Stimulated activated CD4-positive, alpha-beta T cell treated with anti-CD3 and anti-CD28 coated beads, TNF-alpha, amount 100 ng/mL, for 1 hour (primary cell): Measurements from ENCODE around the gene KRTAP4-11.
"Not testable (repeated sequence)": the region's sequence is repeated elsewhere in the genome, so short reads cannot be mapped to it uniquely, and the experiment has no call there.

ENCODE experiments used
- DNase-seq, 3 donors: peaks; one replicate each; pipeline ENCODE4 v3.0.0-alpha.2; 2020; ENCODE audit warnings: low read depth in 3 of 3, low spot score in 1 of 3

KRTAP4-11 gene

DNA sequence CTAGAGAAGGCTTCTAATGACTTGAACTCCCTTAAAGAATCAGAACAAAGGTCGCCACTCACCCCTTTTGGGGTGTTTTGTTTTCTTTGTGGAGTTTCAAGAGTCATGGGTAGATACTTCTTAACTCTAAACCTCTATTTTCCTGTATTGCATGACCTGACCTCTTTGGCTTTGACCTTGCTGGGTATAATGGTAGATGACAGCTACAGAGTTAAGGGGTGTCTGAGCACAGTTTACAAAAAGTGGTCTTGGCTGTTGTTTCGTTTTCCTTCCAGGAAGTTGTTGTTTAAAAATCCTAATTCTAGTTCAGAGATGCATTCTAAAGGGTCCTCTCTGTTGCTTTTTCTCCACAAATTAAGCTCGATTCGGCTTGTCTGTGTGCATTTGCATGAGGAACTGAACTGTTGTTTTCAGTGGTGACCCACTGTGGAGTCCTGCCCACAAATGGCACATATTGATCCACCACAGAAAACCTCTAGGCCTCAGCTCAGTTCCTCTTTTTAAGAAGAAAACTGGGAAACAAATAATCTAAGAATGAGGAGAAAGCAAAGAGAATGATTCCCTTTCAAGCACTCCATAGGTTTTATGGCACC, 29.3 kb downstream of the KRTAP4-11 start:
- DNase-seq: not testable (repeated sequence)

DNA sequence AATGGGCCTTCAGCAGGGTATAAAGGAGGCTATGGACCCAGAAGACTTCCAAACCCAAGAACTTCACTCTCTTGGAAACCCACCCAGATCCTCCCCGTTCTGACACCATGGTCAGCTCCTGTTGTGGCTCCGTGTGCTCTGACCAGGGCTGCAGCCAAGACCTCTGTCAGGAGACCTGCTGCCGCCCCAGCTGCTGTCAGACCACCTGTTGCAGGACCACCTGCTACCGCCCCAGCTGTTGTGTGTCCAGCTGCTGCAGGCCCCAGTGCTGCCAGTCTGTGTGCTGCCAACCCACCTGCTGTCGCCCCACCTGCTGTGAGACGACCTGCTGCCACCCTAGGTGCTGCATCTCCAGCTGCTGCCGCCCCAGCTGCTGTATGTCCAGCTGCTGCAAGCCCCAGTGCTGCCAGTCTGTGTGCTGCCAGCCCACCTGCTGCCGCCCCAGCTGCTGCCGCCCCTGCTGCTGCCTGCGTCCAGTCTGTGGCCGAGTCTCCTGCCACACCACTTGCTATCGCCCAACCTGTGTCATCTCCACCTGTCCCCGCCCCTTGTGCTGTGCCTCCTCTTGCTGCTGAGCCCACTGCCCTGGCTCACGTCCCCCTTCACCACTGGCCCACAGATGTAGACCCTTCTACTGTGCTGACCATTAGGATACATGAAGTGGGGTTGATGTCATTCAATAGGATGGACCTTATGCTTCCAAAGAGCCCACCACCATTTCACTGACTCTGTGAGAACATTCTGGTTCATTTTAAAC, 33.9 kb downstream of the KRTAP4-11 start, which contains the start of gene KRTAP4-7:
Gene KRTAP4-7 (plus strand): TSS at position 51 of the 757 bp plus-strand sequence. CDS start 57 bp downstream, at position 108.
- not testable (repeated sequence) for DNase-seq

DNA sequence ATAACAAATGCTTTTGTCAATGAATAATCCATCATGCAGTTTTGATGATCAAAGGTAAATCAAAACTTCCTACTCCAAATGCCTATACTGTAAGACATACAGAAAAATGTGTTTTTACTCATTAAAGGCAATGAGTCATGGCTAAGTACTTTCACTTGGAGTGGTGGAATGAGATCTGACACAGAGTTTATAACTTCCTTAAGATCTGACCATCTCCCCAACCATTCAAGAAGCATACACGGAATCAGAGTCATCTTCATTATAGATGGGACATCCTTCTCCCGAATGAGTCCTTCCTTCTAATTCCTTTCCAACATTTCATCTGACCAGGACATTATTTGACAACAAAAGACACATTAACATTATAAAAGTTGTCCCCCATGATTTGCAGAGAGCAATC, 34.7 kb downstream of the KRTAP4-11 start:
- DNase-seq: not testable (repeated sequence)

DNA sequence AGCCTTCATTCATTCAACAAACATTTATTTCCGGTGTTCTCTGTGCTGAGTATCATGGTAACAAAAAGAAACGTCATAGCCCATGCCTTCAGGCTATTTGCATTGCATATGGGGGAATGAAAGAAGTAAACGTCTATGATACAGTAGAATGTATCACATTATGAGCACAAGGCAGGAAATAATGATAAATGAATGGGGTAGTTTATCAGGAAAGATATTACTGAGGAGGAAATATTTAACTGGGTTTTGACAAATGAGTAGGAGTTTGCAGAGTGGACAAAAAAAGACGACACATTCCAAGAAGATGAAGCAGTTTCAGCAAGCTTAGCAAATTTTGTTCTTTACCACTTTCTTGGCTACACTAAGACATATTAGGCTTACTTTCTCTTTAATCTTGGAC, 35.5 kb downstream of the KRTAP4-11 start:
- DNase-seq: no peak

DNA sequence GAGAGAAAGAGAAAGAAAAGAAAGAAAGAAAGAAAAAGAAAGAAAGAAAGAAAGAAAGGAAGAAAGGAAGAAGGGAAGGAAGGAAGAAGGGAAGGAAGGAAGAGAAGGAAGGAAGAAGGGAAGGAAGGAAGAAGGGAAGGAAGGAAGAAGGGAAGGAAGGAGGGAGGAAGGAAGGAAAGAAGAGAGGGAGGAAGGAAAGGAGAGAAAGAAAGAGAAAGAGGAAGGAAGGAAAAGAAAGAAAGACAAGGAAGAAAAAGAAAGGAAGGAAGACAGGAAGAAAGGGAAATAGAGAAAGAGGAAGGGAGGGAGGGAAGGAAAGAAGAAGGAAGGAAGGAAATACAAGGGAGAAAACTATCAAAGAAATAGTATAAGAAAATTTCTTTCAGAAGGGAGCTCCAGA, 41.4 kb downstream of the KRTAP4-11 start:
- no peak for DNase-seq

DNA sequence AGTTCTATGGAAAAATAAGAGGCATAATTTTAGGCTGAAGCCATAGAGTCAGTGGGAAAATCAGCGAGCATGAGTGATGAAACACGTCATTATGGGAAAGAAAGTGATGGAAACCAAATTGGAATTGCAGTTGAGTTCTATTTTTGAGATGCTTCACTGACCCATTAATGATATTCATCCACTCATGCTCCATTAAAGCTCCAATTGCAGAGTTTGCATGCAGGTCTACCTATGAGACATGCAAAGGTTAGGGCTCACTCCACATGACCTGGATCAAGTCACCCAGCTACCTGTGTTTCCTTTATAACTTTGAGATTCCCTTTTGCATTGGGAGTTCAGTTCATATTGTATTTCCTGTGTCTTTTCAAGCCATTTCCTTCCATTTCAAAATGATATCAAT, 44.5 kb downstream of the KRTAP4-11 start:
- DNase-seq: no peak

DNA sequence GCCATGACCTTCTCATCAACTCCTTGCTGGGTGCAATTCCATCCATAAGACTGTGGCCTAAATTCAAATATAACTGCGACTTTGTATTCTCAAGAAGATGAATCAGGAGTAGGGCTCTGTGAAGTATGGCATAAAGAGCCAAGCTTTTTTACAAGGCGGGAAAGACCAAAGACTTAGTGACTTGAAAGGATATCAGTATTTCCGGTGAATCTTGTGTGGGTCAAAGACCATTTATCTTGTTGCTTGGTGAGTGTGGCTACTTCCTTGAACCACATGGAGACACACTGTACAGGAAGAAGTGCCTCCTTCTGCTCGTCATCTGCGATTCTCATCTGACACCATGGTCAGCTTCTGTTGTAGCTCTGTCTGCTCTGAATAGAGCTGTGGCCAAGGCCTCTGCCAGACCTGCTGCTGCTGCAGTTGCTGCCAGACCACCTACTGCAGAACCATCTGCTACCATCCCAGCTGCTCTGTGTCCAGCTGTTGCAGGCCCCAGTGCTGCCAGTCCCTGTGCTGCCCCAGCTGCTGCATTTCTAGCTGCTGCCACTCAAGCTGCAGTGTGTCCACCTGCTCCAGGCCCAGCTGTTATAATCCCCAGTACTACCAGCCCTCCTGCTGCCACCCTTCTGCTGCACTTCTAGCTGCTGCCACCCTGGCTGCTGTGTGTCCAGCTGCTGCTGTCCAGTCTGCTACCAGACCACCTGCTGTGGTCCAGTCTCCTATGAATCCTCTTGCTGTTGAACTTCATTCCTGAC, 46.4 kb downstream of the KRTAP4-11 start:
- DNase-seq: no peak

DNA sequence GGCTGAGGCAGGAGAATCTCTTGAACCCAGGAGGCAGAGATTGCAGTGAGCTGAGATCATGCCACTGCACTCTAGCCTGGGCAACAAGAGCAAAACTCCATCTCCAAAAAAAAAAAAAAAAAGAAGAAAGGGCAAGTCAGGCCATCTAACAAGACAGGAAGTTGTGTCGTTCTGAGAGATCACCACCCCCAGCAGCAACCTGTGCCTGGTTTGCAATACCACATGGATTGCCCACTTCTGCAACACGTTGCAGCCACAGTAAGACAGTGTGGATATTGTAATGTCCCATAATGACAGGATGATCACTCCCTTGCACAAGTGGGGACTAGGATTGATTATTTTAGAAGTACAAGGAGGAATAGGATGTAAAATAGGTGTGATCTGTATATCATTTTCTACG, 49.1 kb downstream of the KRTAP4-11 start:
- DNase-seq: no peak

DNA sequence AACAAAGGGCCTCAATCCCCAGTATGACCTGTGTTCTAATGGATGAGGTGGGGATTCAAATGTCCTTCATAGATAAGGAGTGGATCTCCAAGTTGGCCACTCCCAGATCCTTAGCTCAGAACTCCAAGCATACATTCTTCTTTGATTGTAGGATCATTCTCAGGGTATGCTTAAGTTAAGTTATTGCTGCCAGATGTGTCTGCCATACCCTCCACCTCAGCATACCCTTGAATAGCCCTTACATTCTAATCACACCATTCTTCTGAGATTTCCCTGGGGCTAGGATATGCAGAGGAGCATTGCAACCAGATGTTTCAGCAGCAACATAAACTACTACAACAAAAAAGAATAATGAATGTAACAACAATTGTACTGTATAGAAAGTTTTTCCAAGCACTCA, 50.9 kb downstream of the KRTAP4-11 start:
- DNase-seq: no peak
